Natural killer cell (primary cell): ENCODE measurements around the gene SPRY4. TPM values are rescaled to one million over a fixed set of nuclear protein-coding genes. Genes with fewer than 3 reads are reported as not detected.

Experiments used
- ATAC-seq, 3 donors: fragments of 150-1000 bp in 2 of 3; fragments of 200-7000 bp in 1 of 3; cut with Tn5 transposase; 1 replicate in 1 of 3; 2 replicates in 2 of 3; pipeline ENCODE4 v1.10.0; 2021; ENCODE audit warnings: mild to moderate bottlenecking in 2 of 3, moderate library complexity in 2 of 3
- DNase-seq, 2 donors: peaks; one replicate each; pipeline versions ENCODE4 v3.0.0 to v3.0.0-alpha.2; 2013 to 2021; ENCODE audit warnings: mixed read lengths in 1 of 2
- H3K27ac ChIP-seq: one replicate; pipeline ENCODE4 v1.5.1; 2013; ENCODE audit warnings: mild to moderate bottlenecking, low read length
- H3K27me3 ChIP-seq: one replicate; pipeline ENCODE4 v1.6.1; 2013; ENCODE audit warnings: low read length; ENCODE audit not compliant: control insufficient read depth, insufficient read depth
- H3K36me3 ChIP-seq: one replicate; pipeline ENCODE4 v1.6.1; 2013; ENCODE audit warnings: low read length; ENCODE audit not compliant: control insufficient read depth, insufficient read depth
- H3K4me1 ChIP-seq: one replicate; pipeline ENCODE4 v1.6.1; 2013; ENCODE audit warnings: low read length; ENCODE audit not compliant: control insufficient read depth, insufficient read depth
- H3K4me3 ChIP-seq: one replicate; pipeline ENCODE4 v1.5.1; 2013; ENCODE audit warnings: low read length
- H3K9me3 ChIP-seq: one replicate; pipeline ENCODE4 v1.6.1; 2013; ENCODE audit warnings: low read length; ENCODE audit not compliant: control insufficient read depth, insufficient read depth
- H3K27ac Mint-ChIP-seq, 2 donors: one replicate each; pipeline ENCODE4 v1.8.0; 2022; ENCODE audit warnings: mild to moderate bottlenecking in 2 of 2, mixed read lengths in 2 of 2, moderate library complexity in 1 of 2
- H3K27me3 Mint-ChIP-seq, 2 donors: one replicate each; pipeline ENCODE4 v1.8.0; 2022; ENCODE audit warnings: low read depth in 2 of 2, mixed read lengths in 2 of 2
- H3K36me3 Mint-ChIP-seq: one replicate; pipeline ENCODE4 v1.8.0; 2022; ENCODE audit warnings: mixed read lengths
- H3K4me1 Mint-ChIP-seq, 2 donors: one replicate each; pipeline ENCODE4 v1.8.0; 2022; ENCODE audit warnings: mixed read lengths in 2 of 2
- H3K4me3 Mint-ChIP-seq: one replicate; pipeline ENCODE4 v1.8.0; 2022; ENCODE audit warnings: mild to moderate bottlenecking, moderate library complexity, mixed read lengths
- H3K9me3 Mint-ChIP-seq, 2 donors: one replicate each; pipeline ENCODE4 v1.8.0; 2022; ENCODE audit warnings: mixed read lengths in 2 of 2
- WGBS: methylation state at CpG from one replicate; pipeline ENCODE4 v1.1.7; 2013; ENCODE audit warnings: missing lambda C conversion rate; ENCODE audit not compliant: insufficient coverage; 5-methylcytosine and 5-hydroxymethylcytosine counted together
- intact Hi-C: fragments of 100-400 bp; cut with micrococcal nuclease; formaldehyde crosslinking; loops from one replicate; pipeline ENCODE4 v1.14.2; 2022
- total RNA-seq, 4 donors: library from RNA; stranded (reverse); fragments of 120-200 nt in 1 of 4; gene quantifications; one replicate each; pipeline versions ENCODE4 v1.2.3 to v1.2.4, GENCODE V29; 2013 to 2022
- TF ChIP-seq, protein P1 (sequence below): fragments of 200-600 bp; IDR thresholded peaks from one replicate; pipeline ENCODE4 v1.8.0; 2022; ENCODE audit warnings: antibody characterized with exemption

Gene SPRY4
- total RNA-seq, 3 donors from 2014 or later (not counting 1 experiment from before 2014, with no cell fraction given) = 0.20 to 1.3 (median 0.40) TPM

DNA sequence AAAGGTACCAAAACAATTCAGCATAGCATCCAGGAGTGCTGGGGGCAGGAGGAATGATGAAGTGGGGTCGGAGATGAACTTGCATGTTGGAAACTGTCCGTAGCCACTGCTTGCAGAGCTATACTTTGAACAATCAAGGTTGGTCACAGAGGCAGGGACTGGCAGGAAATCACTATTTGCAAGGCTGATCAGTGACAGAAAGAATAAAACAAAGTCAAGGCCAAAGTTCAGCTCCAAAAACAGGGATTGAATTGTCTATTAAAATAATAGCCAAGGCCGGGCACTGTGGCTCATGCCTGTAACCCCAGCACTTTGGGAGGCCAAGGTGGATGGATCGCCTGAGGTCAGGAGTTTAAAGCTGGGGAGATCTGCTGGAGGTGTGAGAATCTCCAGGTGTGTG, 18.7 kb upstream of the SPRY4 start:
- peaks cover 10% of the 10 kb centered on the region for H3K36me3 Mint-ChIP-seq

DNA sequence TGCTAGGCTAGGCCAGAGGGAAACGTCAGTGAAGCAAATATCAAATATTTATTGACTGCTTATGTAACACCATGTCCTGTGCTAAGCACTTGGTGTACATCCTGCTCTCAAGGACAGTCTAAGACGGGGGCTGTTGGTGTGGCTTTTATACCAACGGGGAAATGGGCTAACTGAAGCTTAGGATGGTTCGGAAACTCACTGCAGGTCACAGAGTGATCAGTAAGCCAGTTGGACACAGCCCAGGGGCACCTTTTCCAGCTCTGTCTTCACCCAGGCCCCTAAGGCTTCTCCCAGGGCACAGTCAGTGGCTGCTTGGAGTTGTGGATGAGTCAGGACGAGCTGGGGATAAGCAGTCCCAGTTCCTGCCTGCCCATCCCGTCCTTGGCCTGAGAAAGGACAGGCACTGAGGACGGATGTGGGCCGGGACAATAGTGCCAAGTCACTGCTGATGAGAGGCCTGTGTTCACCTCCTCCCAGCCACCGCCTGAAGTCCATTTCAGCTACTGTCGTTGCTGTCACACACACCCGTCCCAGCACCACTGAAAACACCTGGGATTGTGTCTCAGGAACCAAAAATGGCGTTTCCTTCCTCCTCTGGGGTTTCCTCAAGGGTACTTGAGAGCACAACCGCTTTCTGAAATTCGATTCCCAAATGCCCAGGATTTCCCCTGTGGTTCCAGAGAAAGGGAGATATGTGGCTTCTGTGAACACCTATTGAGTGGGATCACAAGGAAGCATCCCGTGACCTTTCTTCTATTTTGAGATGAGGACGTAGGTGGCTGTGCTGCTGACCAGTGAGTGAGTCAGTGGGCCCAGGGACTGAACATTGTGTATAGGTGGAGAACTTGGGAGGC, 17.5 kb upstream of the SPRY4 start:
- WGBS = 82% methylated on average over 16 of the region's 16 CpGs
- H3K4me3 ChIP-seq = no peak overlapping the region
- H3K4me1 Mint-ChIP-seq = no peaks in the 10 kb centered on the region
- no peak overlapping the region for H3K27ac Mint-ChIP-seq
- H3K9me3 Mint-ChIP-seq = peaks cover 5% of the 10 kb centered on the region in 2 donors
- DNase-seq (no peak), ATAC-seq (no peak)
- H3K27ac ChIP-seq = no peak overlapping the region
- no peaks in the 10 kb centered on the region for H3K27me3 ChIP-seq
- peaks cover 14% of the 10 kb centered on the region for H3K9me3 ChIP-seq
- H3K4me3 Mint-ChIP-seq = no peak overlapping the region
- no peaks in the 10 kb centered on the region for H3K36me3 ChIP-seq
- peaks cover 8 to 9% of the 10 kb centered on the region in 2 donors for H3K27me3 Mint-ChIP-seq
- H3K4me1 ChIP-seq = no peaks in the 10 kb centered on the region
- intact Hi-C loops = no loop called here
- TF ChIP-seq, protein P1, sequence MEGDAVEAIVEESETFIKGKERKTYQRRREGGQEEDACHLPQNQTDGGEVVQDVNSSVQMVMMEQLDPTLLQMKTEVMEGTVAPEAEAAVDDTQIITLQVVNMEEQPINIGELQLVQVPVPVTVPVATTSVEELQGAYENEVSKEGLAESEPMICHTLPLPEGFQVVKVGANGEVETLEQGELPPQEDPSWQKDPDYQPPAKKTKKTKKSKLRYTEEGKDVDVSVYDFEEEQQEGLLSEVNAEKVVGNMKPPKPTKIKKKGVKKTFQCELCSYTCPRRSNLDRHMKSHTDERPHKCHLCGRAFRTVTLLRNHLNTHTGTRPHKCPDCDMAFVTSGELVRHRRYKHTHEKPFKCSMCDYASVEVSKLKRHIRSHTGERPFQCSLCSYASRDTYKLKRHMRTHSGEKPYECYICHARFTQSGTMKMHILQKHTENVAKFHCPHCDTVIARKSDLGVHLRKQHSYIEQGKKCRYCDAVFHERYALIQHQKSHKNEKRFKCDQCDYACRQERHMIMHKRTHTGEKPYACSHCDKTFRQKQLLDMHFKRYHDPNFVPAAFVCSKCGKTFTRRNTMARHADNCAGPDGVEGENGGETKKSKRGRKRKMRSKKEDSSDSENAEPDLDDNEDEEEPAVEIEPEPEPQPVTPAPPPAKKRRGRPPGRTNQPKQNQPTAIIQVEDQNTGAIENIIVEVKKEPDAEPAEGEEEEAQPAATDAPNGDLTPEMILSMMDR = no peak
- H3K36me3 Mint-ChIP-seq = peaks cover 10% of the 10 kb centered on the region

More for the DNA sequence above, 18.7 kb upstream of the SPRY4 start:
- DNase-seq (no peak), ATAC-seq (no peak)
- Histone ChIP-seq H3K36me3 (no peaks in the 10 kb centered on the region), H3K27me3 (no peaks in the 10 kb centered on the region), H3K4me1 (no peaks in the 10 kb centered on the region), H3K9me3 (peaks cover 14% of the 10 kb centered on the region), H3K4me3 (no peak overlapping the region), H3K27ac (no peak overlapping the region)
- no peak overlapping the region for H3K4me3 Mint-ChIP-seq
- no peaks in the 10 kb centered on the region for H3K4me1 Mint-ChIP-seq
- 96% methylated on average over 4 of the region's 4 CpGs for WGBS
- TF ChIP-seq, protein P1 = no peak
- no peak overlapping the region for H3K27ac Mint-ChIP-seq
- H3K9me3 Mint-ChIP-seq = peaks cover 5% of the 10 kb centered on the region in 2 donors
- H3K27me3 Mint-ChIP-seq = peaks cover 8 to 10% of the 10 kb centered on the region in 2 donors
- intact Hi-C loops = no loop called here

GRCh38 chr5:142339781-142340180, 15.0 kb upstream of the SPRY4 start:
- ATAC-seq = no peak
- Mint-ChIP-seq H3K4me3 (no peak overlapping the region), H3K4me1 (no peaks in the 10 kb centered on the region), H3K27ac (no peak overlapping the region), H3K27me3 (peaks cover 0 to 8% of the 10 kb centered on the region in 2 donors), H3K9me3 (peaks cover 5% of the 10 kb centered on the region in 2 donors), H3K36me3 (peaks cover 8% of the 10 kb centered on the region)
- Histone ChIP-seq H3K36me3 (no peaks in the 10 kb centered on the region), H3K27ac (no peak overlapping the region), H3K4me3 (no peak overlapping the region), H3K9me3 (peaks cover 6% of the 10 kb centered on the region), H3K4me1 (no peaks in the 10 kb centered on the region), H3K27me3 (no peaks in the 10 kb centered on the region)
- no peak for DNase-seq
- intact Hi-C loops = no loop called here
- TF ChIP-seq, protein P1 = no peak
- WGBS = 92% methylated on average over 3 of the region's 3 CpGs
